Ishikawa (cell line): ENCODE data around the gene TRPM1.

Experiments
- CEBPB ChIP-seq: IDR thresholded peaks from 2 replicates; pipeline ENCODE4 v1.6.1; 2012
- CREB1 ChIP-seq: IDR thresholded peaks from 2 replicates; pipeline ENCODE4 v1.6.1; 2012; ENCODE audit warnings: low read depth
- FOXM1 ChIP-seq: IDR thresholded peaks from 2 replicates; pipeline ENCODE4 v1.6.1; 2012; ENCODE audit warnings: low read depth, borderline replicate concordance
- NFIC ChIP-seq: IDR thresholded peaks from 2 replicates; pipeline ENCODE4 v1.6.1; 2012
- RAD21 ChIP-seq: IDR thresholded peaks from 2 replicates; pipeline ENCODE4 v1.6.1; 2012; ENCODE audit warnings: low read depth
- YY1 ChIP-seq: IDR thresholded peaks from 2 replicates; pipeline ENCODE4 v1.6.1; 2012; ENCODE audit warnings: low read depth

- no peak for TF ChIP-seq YY1
- TF ChIP-seq CREB1: no peak
- TF ChIP-seq NFIC: no peak
- no peak for TF ChIP-seq FOXM1
- TF ChIP-seq CEBPB: no peak
- no peak for TF ChIP-seq RAD21
Observed at GRCh38 chr15:30992249-30992864, 109.2 kb downstream of the TRPM1 start.
